Activated CD4-positive, alpha-beta T cell treated with anti-CD3 and anti-CD28 coated beads for 36 hours (primary cell): ENCODE measurements around the gene INAFM2. TPM values are rescaled to one million over a fixed set of nuclear protein-coding genes. Genes with fewer than 3 reads are reported as not detected.
A peak's percentile ranks its signal among the peaks of the same experiment; 100 is the strongest.

Source experiments
- ATAC-seq: fragments of 200-7000 bp; cut with Tn5 transposase; one replicate; pipeline ENCODE4 v1.10.0; 2021; ENCODE audit warnings: mild to moderate bottlenecking, moderate library complexity
- CTCF ChIA-PET: fragments of 350-600 bp; sonication (Branson Sonifier 250); formaldehyde crosslinking; loops from one replicate; lab custom pipeline; 2021; ENCODE audit warnings: antibody characterized with exemption; lab: Charles Lee
- POLR2A ChIA-PET: fragments of 350-600 bp; sonication (Branson Sonifier 250); formaldehyde crosslinking; loops from one replicate; lab custom pipeline; 2021; ENCODE audit warnings: antibody characterized with exemption, inconsistent platforms; lab: Charles Lee
- DNase-seq: peaks from one replicate; pipeline ENCODE4 v3.0.0-alpha.2; 2020
- H3K27ac Mint-ChIP-seq: one replicate; pipeline ENCODE4 v1.8.0; 2021; ENCODE audit warnings: mixed read lengths
- H3K27me3 Mint-ChIP-seq: one replicate; pipeline ENCODE4 v1.8.0; 2021; ENCODE audit warnings: mixed read lengths
- H3K36me3 Mint-ChIP-seq: one replicate; pipeline ENCODE4 v1.8.0; 2021; ENCODE audit warnings: low read depth, mixed read lengths
- H3K4me1 Mint-ChIP-seq: one replicate; pipeline ENCODE4 v1.8.0; 2021; ENCODE audit warnings: mixed read lengths
- H3K4me3 Mint-ChIP-seq: one replicate; pipeline ENCODE4 v1.8.0; 2021; ENCODE audit warnings: mild to moderate bottlenecking, moderate library complexity, mixed read lengths
- H3K9me3 Mint-ChIP-seq: one replicate; pipeline ENCODE4 v1.8.0; 2021; ENCODE audit warnings: low read depth, mixed read lengths
- intact Hi-C, 2 experiments: fragments of 100-400 bp; cut with DNase I in 1 of 2; cut with micrococcal nuclease in 1 of 2; formaldehyde crosslinking; loops; one replicate each; pipeline versions ENCODE4 v1.14.2 to v1.15.1; 2022 to 2024; cut with DNase I, micrococcal nuclease
- total RNA-seq, 2 experiments: library from RNA; stranded (reverse); gene quantifications; one replicate each; pipeline ENCODE4 v1.2.3, GENCODE V29; 2021

INAFM2 gene
- total RNA-seq, 2 experiments from 2014 or later: 9.9 to 11.2 TPM

DNA sequence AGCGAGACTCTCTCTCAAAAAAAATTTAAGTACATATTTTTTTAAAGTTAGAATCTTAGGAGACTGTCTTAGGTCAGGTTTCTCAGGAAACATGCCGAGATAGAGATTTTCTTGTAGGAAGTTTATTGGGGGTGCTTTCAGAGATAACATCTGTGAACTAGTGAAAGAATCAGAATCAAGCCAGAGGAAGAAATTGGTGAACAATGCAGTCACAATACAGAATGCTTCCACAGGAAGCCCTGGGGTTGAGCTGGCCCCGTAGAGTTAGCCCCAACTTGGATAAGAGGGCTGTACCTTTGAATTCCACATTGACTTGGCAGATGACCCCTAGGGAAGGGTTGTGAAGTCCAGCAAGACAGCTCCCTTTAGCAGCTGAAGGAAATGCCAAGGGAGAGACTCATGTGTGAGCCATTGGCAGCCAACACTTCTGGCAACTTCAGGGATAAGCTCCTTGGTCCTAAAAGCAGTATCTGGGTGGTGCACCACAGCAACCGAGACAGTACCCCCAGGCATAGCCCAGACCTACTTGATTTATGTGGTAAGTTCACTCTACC is 8.7 kb upstream of the INAFM2 start:
- intact Hi-C loops: no loop called here
- no peak overlapping the region for H3K27ac Mint-ChIP-seq
- peaks cover 2% of the 10 kb centered on the region for H3K27me3 Mint-ChIP-seq

DNA sequence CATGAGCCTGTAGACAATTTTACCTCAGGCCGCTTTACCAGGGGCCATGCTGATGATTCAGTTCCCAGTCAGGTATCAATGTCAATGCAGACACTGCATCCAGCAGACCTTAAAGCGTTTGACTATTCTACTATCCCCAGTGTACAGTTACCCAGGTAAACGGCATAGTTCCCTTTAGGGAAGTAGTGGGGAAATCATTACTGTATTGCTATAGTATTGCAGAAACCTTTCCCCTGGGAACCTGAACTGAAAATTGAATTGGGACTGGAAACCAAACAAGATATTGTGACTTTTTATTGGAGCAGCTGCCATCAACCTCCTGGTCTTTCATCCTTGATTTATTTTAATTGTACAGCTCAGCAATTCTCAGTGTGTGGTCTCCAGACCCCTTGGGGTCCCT is 6.6 kb upstream of the INAFM2 start:
- POLR2A ChIA-PET: no interaction called here
- Mint-ChIP-seq H3K9me3 (no peaks in the 10 kb centered on the region), H3K4me3 (no peak overlapping the region), H3K27ac (no peak overlapping the region), H3K36me3 (no peaks in the 10 kb centered on the region), H3K27me3 (peaks cover 2% of the 10 kb centered on the region), H3K4me1 (peaks cover 18% of the 10 kb centered on the region)
- no peak for ATAC-seq
- DNase-seq: no peak
- intact Hi-C loops: no loop called here
- CTCF ChIA-PET: interaction anchor here (0.5 to 21.7 kb wide), 7 partner anchors 7 to 105 kb away, joined by 3 to 393 read pairs (median 41); partner anchors contain the start of genes CCDC9B and PLCB2

More for the DNA sequence above, 8.7 kb upstream of the INAFM2 start:
- ATAC-seq: no peak
- CTCF ChIA-PET: interaction anchor here (0.7 to 21.7 kb wide), 9 partner anchors 9 to 1131 kb away, joined by 3 to 393 read pairs (median 4); partner anchors contain the start of genes BAHD1, INAFM2 and IVD
- H3K4me3 Mint-ChIP-seq: no peak overlapping the region
- peaks cover 14% of the 10 kb centered on the region for H3K4me1 Mint-ChIP-seq
- no peaks in the 10 kb centered on the region for H3K9me3 Mint-ChIP-seq
- no peak for DNase-seq
- POLR2A ChIA-PET: no interaction called here
- H3K36me3 Mint-ChIP-seq: no peaks in the 10 kb centered on the region

GRCh38 chr15:40317580-40317979 is 5.9 kb upstream of the INAFM2 start:
- peaks cover 2% of the 10 kb centered on the region for H3K27me3 Mint-ChIP-seq
- H3K4me1 Mint-ChIP-seq: peaks cover 22% of the 10 kb centered on the region
- POLR2A ChIA-PET: no interaction called here
- CTCF ChIA-PET: interaction anchor here (1.2 to 21.7 kb wide), 5 partner anchors 7 to 100 kb away, joined by 5 to 393 read pairs (median 135); partner anchors contain the start of genes CCDC9B and PLCB2
- H3K9me3 Mint-ChIP-seq: no peaks in the 10 kb centered on the region
- no peak overlapping the region for H3K4me3 Mint-ChIP-seq
- no peak overlapping the region for H3K27ac Mint-ChIP-seq
- no peak for ATAC-seq
- intact Hi-C loops: no loop called here
- DNase-seq: no peak
- no peaks in the 10 kb centered on the region for H3K36me3 Mint-ChIP-seq

DNA sequence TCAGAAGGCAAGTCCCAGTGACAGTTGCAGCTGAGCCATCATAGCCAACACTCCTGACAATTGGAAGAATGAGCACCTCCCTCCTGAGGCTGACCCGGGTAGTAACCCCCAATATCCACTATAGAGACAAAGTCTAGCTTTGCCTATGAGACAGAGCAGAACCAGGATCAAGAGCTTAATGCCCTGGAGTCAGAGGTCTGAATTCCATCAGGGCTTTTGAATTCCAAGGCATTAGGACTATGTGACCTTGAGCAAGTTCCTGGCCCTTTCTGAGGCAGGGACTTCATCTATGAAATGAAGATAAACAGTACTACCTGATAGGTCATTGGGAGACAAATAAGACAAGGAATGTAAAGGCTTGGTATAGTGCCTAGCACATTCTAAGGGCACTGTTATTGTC is 3.1 kb upstream of the INAFM2 start:
- H3K27me3 Mint-ChIP-seq: peaks cover 2% of the 10 kb centered on the region
- intact Hi-C loops: loop anchor here (5.0 kb wide), 5 partner anchors 38 to 912 kb away; partner anchors contain the start of genes ANKRD63 (in 1 of the 2), CCDC32 (in 1 of the 2), CHP1 (in 1 of the 2) and EXD1 (in 1 of the 2)
- ChIA-PET CTCF (interaction anchor here (0.6 to 21.7 kb wide), 11 partner anchors 8 to 215 kb away, joined by 3 to 393 read pairs (median 4); partner anchors contain the start of genes CCDC9B and PLCB2), POLR2A (no interaction called here)
- H3K4me1 Mint-ChIP-seq: peaks cover 18% of the 10 kb centered on the region
- H3K27ac Mint-ChIP-seq: no peak overlapping the region
- H3K36me3 Mint-ChIP-seq: no peaks in the 10 kb centered on the region
- no peak overlapping the region for H3K4me3 Mint-ChIP-seq
- no peak for ATAC-seq
- H3K9me3 Mint-ChIP-seq: no peaks in the 10 kb centered on the region
- no peak for DNase-seq

- no peaks in the 10 kb centered on the region for H3K9me3 Mint-ChIP-seq
- POLR2A ChIA-PET: no interaction called here
- intact Hi-C loops: loop anchor here (1.0 to 5.0 kb wide), 7 partner anchors 17 to 911 kb away; partner anchors contain the start of genes ANKRD63 (in 1 of the 2), CCDC32 (in 1 of the 2), CHP1 (in 1 of the 2) and EXD1 (in 1 of the 2)
- H3K36me3 Mint-ChIP-seq: peaks cover 3% of the 10 kb centered on the region
- CTCF ChIA-PET: interaction anchor here (0.8 to 21.7 kb wide), 12 partner anchors 7 to 608 kb away, joined by 3 to 393 read pairs (median 4); partner anchors contain the start of genes CCDC9B, DLL4 and PLCB2
- H3K27me3 Mint-ChIP-seq: peaks cover 2% of the 10 kb centered on the region
- H3K4me1 Mint-ChIP-seq: peaks cover 24% of the 10 kb centered on the region
- H3K27ac Mint-ChIP-seq: no peak overlapping the region
- DNase-seq (peak; percentile 70), ATAC-seq (peak; percentile 30)
- H3K4me3 Mint-ChIP-seq: no peak overlapping the region
These were observed 2.5 kb upstream of the INAFM2 start for GRCh38 chr15:40320931-40321371.

- H3K9me3 Mint-ChIP-seq: no peaks in the 10 kb centered on the region
- POLR2A ChIA-PET: interaction anchor here (0.8 to 1.5 kb wide), 3 partner anchors 14 to 275 kb away, joined by 3 to 7 read pairs (median 3); no protein-coding TSS in a partner anchor
- H3K36me3 Mint-ChIP-seq: peaks cover 4% of the 10 kb centered on the region
- H3K27ac Mint-ChIP-seq: no peak overlapping the region
- ATAC-seq (no peak), DNase-seq (no peak)
- H3K4me1 Mint-ChIP-seq: peaks cover 25% of the 10 kb centered on the region
- H3K27me3 Mint-ChIP-seq: no peaks in the 10 kb centered on the region
- intact Hi-C loops: loop anchor here (1.0 to 5.0 kb wide), 16 partner anchors 14 to 910 kb away; partner anchors contain the start of genes ANKRD63 (in 1 of the 2), BAHD1 (in 1 of the 2), CCDC32 (in 1 of the 2) and CHP1 (in 1 of the 2)
- CTCF ChIA-PET: interaction anchor here (0.6 to 21.7 kb wide), 15 partner anchors 8 to 1157 kb away, joined by 3 to 393 read pairs (median 4); partner anchors contain the start of genes CCDC9B, DISP2 and PLCB2
- H3K4me3 Mint-ChIP-seq: peak overlapping the region; percentile 67
These were observed 807 bp upstream of the INAFM2 start for GRCh38 chr15:40322531-40323238.

DNA sequence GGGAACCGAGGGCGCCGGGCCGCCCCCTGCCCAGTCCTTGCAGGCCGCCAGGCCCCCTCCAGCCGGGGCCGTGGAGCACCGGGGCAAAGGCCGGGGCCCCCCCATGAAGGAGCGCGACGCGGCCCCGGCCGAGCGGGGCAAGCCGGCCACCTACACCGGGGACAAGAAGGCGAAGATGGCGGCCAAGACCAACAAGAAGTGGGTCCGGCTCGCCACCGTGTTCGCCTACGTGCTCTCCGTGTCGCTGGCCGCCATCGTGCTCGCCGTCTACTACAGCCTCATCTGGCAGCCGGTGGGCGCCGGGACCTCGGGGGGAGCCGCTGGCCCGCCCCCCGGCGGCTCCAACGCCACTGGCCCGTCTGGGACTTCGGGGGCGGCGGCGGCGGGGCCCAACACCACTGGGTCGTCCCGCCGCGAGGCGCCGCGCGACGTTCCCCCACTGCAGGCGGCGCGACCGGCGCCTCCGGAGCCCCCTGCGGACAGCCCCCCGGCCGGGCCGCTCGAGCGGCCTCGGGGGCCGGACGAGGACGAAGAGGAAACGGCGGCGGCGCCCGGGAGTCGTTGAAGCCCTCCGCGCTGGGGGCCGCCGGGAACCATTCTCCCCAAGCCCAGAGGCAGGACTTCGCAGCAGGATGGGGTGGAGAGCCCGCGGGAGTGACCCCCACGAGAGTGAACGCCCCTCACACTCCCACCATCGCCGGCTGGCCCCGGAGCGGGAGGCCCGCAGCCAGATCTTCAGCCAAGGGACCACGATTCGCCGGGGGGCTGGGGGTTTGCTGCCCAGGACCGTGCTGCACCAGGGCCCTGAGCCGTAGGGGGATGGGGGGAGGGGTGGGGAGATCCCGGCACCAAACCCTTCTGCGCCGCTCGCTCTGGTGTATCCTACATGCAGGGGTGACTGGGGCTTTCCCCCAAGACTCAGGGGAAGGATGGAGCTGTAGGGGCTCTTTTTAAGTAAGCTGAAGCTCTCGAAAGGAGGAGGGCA is 753 bp downstream of the INAFM2 start:
- ATAC-seq: no peak
- ChIA-PET POLR2A (interaction anchor here (1.5 kb wide), 1 partner anchor 16 kb away, joined by 7 read pairs; no protein-coding TSS in a partner anchor), CTCF (interaction anchor here (0.6 to 21.7 kb wide), 12 partner anchors 9 to 107 kb away, joined by 3 to 393 read pairs (median 6); partner anchors contain the start of genes CCDC9B and PLCB2)
- H3K27ac Mint-ChIP-seq: no peak overlapping the region
- H3K27me3 Mint-ChIP-seq: no peaks in the 10 kb centered on the region
- peak; percentile 63 for DNase-seq
- peaks cover 25% of the 10 kb centered on the region for H3K4me1 Mint-ChIP-seq
- H3K4me3 Mint-ChIP-seq: peak overlapping the region; percentile 71
- H3K36me3 Mint-ChIP-seq: peaks cover 4% of the 10 kb centered on the region
- intact Hi-C loops: loop anchor here (1.0 to 5.0 kb wide), 16 partner anchors 14 to 908 kb away; partner anchors contain the start of genes ANKRD63 (in 1 of the 2), BAHD1 (in 1 of the 2), CCDC32 (in 1 of the 2) and CHP1 (in 1 of the 2)
- no peaks in the 10 kb centered on the region for H3K9me3 Mint-ChIP-seq

GRCh38 chr15:40325188-40325587 is 1.7 kb downstream of the INAFM2 start:
- intact Hi-C loops: no loop called here

DNA sequence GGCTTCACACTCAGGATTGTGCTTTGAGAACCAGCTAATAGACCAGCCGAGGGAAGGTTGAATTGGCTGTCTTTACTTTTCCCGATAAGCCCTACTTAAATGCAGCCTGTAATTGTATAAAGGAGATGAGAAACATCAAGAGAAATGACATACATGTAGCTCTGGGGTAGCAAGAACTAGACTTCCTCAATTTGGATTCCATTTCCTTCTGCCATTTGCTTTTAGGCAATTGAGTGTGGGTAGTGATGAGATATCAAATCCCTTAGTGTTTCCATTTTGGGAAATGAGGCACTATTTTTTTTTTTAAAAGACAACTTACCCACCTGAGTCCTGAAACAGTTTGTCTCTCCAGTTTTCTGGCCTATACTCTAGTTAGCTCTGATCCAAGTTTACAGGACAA is 2.2 kb downstream of the INAFM2 start:
- H3K4me3 Mint-ChIP-seq: no peak overlapping the region
- H3K9me3 Mint-ChIP-seq: no peaks in the 10 kb centered on the region
- no peak overlapping the region for H3K27ac Mint-ChIP-seq
- H3K36me3 Mint-ChIP-seq: peaks cover 4% of the 10 kb centered on the region
- intact Hi-C loops: no loop called here
- H3K4me1 Mint-ChIP-seq: peaks cover 25% of the 10 kb centered on the region
- ATAC-seq (no peak), DNase-seq (no peak)
- no peaks in the 10 kb centered on the region for H3K27me3 Mint-ChIP-seq
- POLR2A ChIA-PET: no interaction called here
- CTCF ChIA-PET: interaction anchor here (0.7 to 7.0 kb wide), 12 partner anchors 9 to 239 kb away, joined by 3 to 109 read pairs (median 6); partner anchors contain the start of genes CCDC32 and CCDC9B

More at GRCh38 chr15:40325188-40325587, 1.7 kb downstream of the INAFM2 start:
- H3K9me3 Mint-ChIP-seq: no peaks in the 10 kb centered on the region
- no peak for ATAC-seq
- H3K4me1 Mint-ChIP-seq: peaks cover 25% of the 10 kb centered on the region
- H3K36me3 Mint-ChIP-seq: peaks cover 4% of the 10 kb centered on the region
- no peak overlapping the region for H3K27ac Mint-ChIP-seq
- no peak for DNase-seq
- ChIA-PET POLR2A (no interaction called here), CTCF (interaction anchor here (0.6 to 7.0 kb wide), 12 partner anchors 9 to 239 kb away, joined by 3 to 109 read pairs (median 4); partner anchors contain the start of genes CCDC32 and CCDC9B)
- H3K27me3 Mint-ChIP-seq: no peaks in the 10 kb centered on the region
- peak overlapping the region; percentile 71 for H3K4me3 Mint-ChIP-seq

GRCh38 chr15:40327457-40327856 is 4.0 kb downstream of the INAFM2 start:
- intact Hi-C loops: no loop called here
- Mint-ChIP-seq H3K36me3 (peaks cover 4% of the 10 kb centered on the region), H3K9me3 (no peaks in the 10 kb centered on the region), H3K4me1 (peaks cover 15% of the 10 kb centered on the region), H3K27me3 (no peaks in the 10 kb centered on the region), H3K4me3 (no peak overlapping the region), H3K27ac (no peak overlapping the region)
- DNase-seq (no peak), ATAC-seq (no peak)
- CTCF ChIA-PET: interaction anchor here (1.0 to 7.0 kb wide), 9 partner anchors 8 to 63 kb away, joined by 3 to 109 read pairs (median 5); partner anchors contain the start of genes CCDC9B and PLCB2
- POLR2A ChIA-PET: interaction anchor here (0.6 to 1.1 kb wide), 2 partner anchors 13 to 72 kb away, joined by 3 read pairs; no protein-coding TSS in a partner anchor
